ENCODE data around the gene FCRL4.
"Not testable (repeated sequence)": the region's sequence is repeated elsewhere in the genome, so short reads cannot be mapped to it uniquely, and the experiment has no call there.

FCRL4 gene

DNA sequence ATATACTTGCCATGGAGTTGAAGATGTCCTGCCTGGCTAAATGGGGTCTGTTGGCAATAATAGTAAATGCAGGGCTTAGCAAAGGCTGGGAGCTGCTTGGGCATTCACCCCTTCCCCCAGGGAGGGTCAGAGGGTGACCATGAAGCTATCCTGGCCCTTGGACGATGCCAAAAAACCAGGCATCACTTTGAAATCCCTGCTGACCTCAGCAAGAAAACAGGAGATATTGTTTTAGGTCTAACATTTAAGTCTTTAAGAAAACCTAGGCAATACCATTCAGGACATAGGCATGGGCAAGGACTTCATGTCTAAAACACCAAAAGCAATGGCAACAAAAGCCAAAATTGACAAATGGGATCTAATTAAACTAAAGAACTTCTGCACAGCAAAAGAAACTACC, 49.8 kb downstream of the FCRL4 start:
- DNase-seq, result not testable (repeated sequence)

DNA sequence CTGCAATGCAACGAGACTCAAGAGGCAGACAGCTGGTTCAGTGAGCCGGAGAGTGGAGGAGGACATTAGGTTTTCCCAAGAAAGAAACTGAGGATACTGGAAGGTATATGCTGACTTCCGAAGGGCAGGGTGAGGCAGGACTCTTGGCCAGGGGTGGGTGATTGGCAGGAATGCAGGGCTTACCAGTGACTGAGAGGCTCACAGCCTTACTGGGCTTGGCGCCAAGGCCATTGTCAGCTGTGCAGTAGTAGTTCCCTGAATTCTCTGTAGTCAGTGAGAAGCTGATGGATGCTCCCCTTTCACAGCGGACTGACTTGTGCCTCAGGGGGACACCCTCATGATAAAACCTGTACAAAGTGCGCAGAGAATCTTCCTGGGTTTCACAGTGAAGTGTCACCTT, 55.2 kb downstream of the FCRL4 start:
- DNase-seq, result no peak

DNA sequence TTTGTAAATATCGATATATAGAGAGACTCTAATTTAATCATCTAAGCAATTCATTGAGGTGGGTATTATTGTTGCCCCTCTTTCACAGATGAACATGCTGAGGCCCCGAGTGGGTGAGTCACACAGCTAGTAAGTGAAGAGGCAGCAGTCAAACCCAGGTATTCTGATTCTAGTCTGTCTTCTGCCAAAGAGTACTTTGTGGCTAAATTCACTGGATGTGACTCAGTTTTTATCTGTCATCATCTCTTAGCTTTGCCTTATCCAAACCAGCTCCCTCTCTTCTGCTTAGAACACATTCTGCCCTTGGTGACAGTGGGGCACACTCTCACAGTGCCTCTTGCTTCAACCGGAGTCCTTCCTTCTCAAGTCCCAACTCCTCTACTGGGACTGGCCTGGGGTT, 57.0 kb downstream of the FCRL4 start:
- DNase-seq, result no peak

DNA sequence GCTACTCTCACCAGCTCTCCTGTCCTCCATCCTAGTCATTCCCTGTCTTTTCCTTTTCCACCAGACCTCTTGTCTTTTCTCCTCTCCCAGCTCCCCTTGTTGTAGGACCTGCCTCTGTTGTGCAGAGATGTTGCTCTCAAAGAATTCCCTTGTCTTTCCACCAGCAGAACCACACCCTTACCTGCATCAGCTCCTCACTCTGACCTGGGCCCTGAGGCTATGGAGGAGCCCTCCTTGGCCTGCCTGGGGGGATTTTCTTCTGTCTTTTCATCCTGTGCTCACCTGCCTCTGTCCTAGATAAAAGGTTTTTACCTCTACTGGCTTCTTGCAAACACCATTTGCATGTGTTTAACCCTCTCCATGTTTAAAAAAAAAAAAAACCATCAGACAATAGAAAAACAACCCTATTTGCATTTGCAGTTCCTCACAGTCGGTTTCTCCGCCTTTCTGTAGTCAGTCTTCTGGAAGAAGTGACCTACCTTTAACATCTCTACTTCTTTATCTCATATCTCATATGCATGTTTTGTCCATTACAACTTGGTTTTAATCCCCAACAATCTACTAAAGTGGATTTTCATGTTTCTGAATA, 57.6 kb downstream of the FCRL4 start:
- no peak for DNase-seq

DNA sequence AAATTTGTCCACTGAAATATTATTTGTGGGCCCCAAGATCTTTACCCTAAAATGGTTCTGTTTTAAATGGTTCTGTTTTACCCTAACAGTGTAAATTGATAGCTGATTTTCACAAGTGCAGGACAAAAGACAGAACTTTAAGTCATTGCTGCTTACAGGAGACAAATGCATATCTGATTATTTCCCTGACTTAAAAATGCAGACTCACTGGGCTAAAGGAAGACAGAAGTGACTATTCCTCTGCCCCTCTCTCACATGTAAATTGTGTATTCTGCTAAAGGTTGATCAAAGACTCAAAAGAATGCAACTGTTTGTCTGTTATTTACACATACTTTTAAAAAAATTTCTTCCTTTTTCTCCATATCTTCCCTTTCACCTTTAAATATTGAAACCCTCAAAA, 58.3 kb downstream of the FCRL4 start:
- no peak for DNase-seq

DNA sequence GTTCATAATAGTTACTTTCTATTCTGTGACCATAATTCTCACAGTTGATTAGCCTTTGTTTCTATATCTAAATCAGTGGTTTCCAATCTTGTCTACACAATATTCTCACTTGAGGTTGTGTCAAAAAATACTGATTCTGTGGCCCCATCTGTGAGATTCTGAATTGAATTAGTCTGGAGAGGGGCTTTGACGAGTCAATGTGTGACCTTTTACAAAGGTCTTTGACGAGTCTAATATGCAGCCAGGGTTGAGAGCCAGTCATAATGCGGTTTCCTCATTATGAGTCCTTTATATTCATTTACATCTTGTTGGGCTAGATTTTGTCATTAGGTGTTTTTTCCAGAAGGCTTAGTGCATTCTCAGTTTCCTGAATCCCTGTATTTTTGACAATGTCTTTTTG, 65.3 kb downstream of the FCRL4 start:
- no peak for DNase-seq

DNA sequence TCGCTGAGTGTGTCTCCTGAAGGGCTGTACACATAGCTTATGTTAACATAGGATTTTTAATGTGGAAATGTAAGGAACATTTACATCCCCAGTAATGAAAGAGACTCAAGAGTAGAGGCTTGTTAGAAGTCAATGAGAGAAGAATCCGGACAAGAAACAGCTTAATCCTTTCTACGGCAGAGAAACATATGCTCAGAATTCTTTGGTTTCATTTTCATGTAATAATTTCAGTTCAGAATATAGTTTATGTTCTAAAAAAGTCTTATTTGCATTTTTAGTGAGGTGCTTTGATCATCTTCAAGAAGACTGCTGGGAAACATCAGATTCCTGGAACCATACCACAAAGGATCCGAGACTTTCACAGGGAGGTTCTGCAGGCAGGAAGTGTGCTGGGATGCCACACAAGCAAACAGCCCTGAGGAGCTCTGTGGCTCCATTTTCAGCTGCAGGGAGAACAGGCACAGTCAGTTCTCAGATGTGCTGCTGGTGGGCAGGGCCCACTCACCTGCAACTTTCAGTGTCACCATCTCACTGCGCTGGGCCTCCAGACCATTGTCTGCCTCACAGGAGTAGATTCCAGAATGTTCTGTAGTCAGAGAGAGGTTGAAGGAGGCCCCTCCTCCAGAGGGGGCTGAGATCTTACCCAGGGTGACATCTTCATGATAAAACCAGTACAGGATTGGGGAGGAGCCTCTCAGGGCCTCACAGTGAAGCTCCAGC, 74.0 kb downstream of the FCRL4 start:
- no peak for DNase-seq
